A549 (cell line): ENCODE measurements around the gene HSPBAP1. TPM values are rescaled to one million over a fixed set of nuclear protein-coding genes. Genes with fewer than 3 reads are reported as not detected.

Experiments
- ATAC-seq, 2 experiments: fragments of 200-7000 bp in 1 of 2; fragments of >200 bp in 1 of 2; cut with Nextera tagmentation in 1 of 2; cut with Tn5 transposase in 1 of 2; 3 replicates each; pipeline versions ENCODE4 v1.8.0 to v1.9.1; 2018 to 2020; ENCODE audit warnings: mild to moderate bottlenecking in 1 of 2, moderate library complexity in 1 of 2
- CTCF ChIA-PET: fragments of 300-600 bp; sonication (Branson Sonifier 250); formaldehyde crosslinking; extraction: SDS; loops from one replicate; lab custom pipeline; 2021; ENCODE audit warnings: antibody characterized with exemption, inconsistent platforms; lab: Yijun Ruan, JAX
- POLR2A ChIA-PET: fragments of 350-600 bp; formaldehyde crosslinking; extraction: SDS; loops from one replicate; lab custom pipeline; 2021; ENCODE audit warnings: antibody characterized with exemption, inconsistent platforms; lab: Yijun Ruan, JAX
- DNase-seq, 2 experiments: peaks; one replicate each; pipeline versions ENCODE4 v3.0.0 to v3.0.0-alpha.2; 2011 to 2016; ENCODE audit warnings: low read depth in 1 of 2, low spot score in 1 of 2
- FAIRE-seq: peaks from 2 replicates; lab custom pipeline; 2011; peaks lifted over from hg19 to GRCh38; lab: Jason Lieb, UNC
- H3K27ac ChIP-seq, 2 experiments: fragments of >200 bp; sonication (Bioruptor Twin); formaldehyde crosslinking; 3 replicates each; pipeline ENCODE4 v1.5.1; 2016 to 2017
- H3K4me1 ChIP-seq: fragments of >200 bp; sonication (Bioruptor Twin); formaldehyde crosslinking; 3 replicates; pipeline ENCODE4 v1.6.1; 2016
- H3K4me2 ChIP-seq: fragments of >200 bp; sonication (Bioruptor Twin); formaldehyde crosslinking; 3 replicates; pipeline ENCODE4 v1.6.1; 2016
- H3K4me3 ChIP-seq: fragments of >200 bp; sonication (Bioruptor Twin); formaldehyde crosslinking; 3 replicates; pipeline ENCODE4 v1.5.1; 2016
- H3K9me3 ChIP-seq: fragments of >200 bp; sonication (Bioruptor Twin); formaldehyde crosslinking; 3 replicates; pipeline ENCODE4 v1.6.1; 2016
- ATOH8 ChIP-seq: fragments of 250-450 bp; sonication (Bioruptor Pico); IDR thresholded peaks from 2 replicates; pipeline ENCODE4 v1.5.0; 2020; ENCODE audit warnings: low read depth, mild to moderate bottlenecking, moderate library complexity
- BCL3 ChIP-seq: fragments of >200 bp; sonication (Bioruptor Twin); formaldehyde crosslinking; IDR thresholded peaks from 3 replicates; pipeline ENCODE4 v1.6.1; 2016
- CBX8 ChIP-seq: fragments of 200-600 bp; sonication (generic); IDR thresholded peaks from 2 replicates; pipeline ENCODE4 v1.6.1; 2016
- CEBPB ChIP-seq, 2 experiments: fragments of >200 bp in 1 of 2; sonication (Bioruptor Twin) in 1 of 2; formaldehyde crosslinking in 1 of 2; IDR thresholded peaks; 2 replicates each; pipeline ENCODE4 v1.6.1; 2012 to 2016
- CHD2 ChIP-seq: fragments of 150-350 bp; IDR thresholded peaks from 2 replicates; pipeline ENCODE4 v1.6.1; 2014; ENCODE audit warnings: low read length; ENCODE audit not compliant: partially characterized antibody
- CHD4 ChIP-seq: fragments of 200-600 bp; sonication (generic); IDR thresholded peaks from 2 replicates; pipeline ENCODE4 v1.6.1; 2016; ENCODE audit warnings: antibody characterized with exemption, mild to moderate bottlenecking, borderline replicate concordance
- E2F6 ChIP-seq: IDR thresholded peaks from 2 replicates; pipeline ENCODE4 v1.6.1; 2012; ENCODE audit warnings: low read depth, borderline replicate concordance
- EHF ChIP-seq: fragments of 250-450 bp; sonication (Bioruptor Pico); IDR thresholded peaks from 2 replicates; pipeline ENCODE4 v1.5.0; 2020; ENCODE audit warnings: mild to moderate bottlenecking
- EHMT2 ChIP-seq: fragments of 200-600 bp; sonication (generic); IDR thresholded peaks from 2 replicates; pipeline ENCODE4 v1.6.1; 2016; ENCODE audit warnings: antibody characterized with exemption, low read depth, mild to moderate bottlenecking, moderate library complexity
- ELK1 ChIP-seq: fragments of 150-350 bp; IDR thresholded peaks from 2 replicates; pipeline ENCODE4 v1.6.1; 2014; ENCODE audit warnings: low read depth, mild to moderate bottlenecking, low read length
- EP300 ChIP-seq, 2 experiments: fragments of >200 bp; sonication (Bioruptor Twin); formaldehyde crosslinking; IDR thresholded peaks; 2 replicates in 1 of 2; 3 replicates in 1 of 2; pipeline ENCODE4 v1.6.1; 2016 to 2017
- FOSB ChIP-seq: fragments of 250-450 bp; sonication (Bioruptor Pico); IDR thresholded peaks from 2 replicates; pipeline ENCODE4 v1.5.0; 2020; ENCODE audit warnings: mild to moderate bottlenecking, moderate library complexity
- FOSL2 ChIP-seq, 2 experiments: fragments of 450-650 bp in 1 of 2; fragments of >200 bp in 1 of 2; sonication (Bioruptor Twin) in 1 of 2; formaldehyde crosslinking; IDR thresholded peaks; 2 replicates each; pipeline versions ENCODE4 v1.5.0 to v1.6.1; 2016 to 2020; ENCODE audit warnings: mild to moderate bottlenecking in 1 of 2, moderate library complexity in 1 of 2
- HDAC2 ChIP-seq: fragments of 200-600 bp; sonication (generic); IDR thresholded peaks from 2 replicates; pipeline ENCODE4 v1.6.1; 2016
- HES2 ChIP-seq: fragments of >200 bp; sonication (Bioruptor Twin); formaldehyde crosslinking; IDR thresholded peaks from 2 replicates; pipeline ENCODE4 v1.6.1; 2016
- HEYL ChIP-seq: fragments of 250-450 bp; sonication (Bioruptor Pico); IDR thresholded peaks from 2 replicates; pipeline ENCODE4 v1.8.0; 2021; ENCODE audit warnings: mild to moderate bottlenecking, moderate library complexity
- HMGXB4 ChIP-seq: fragments of 250-450 bp; sonication (Bioruptor Pico); IDR thresholded peaks from 2 replicates; pipeline ENCODE4 v1.5.0; 2021; ENCODE audit warnings: mild to moderate bottlenecking, moderate library complexity, borderline replicate concordance
- HOXB13 ChIP-seq: fragments of 250-450 bp; sonication (Bioruptor Pico); IDR thresholded peaks from 2 replicates; pipeline ENCODE4 v1.5.0; 2020; ENCODE audit warnings: low read depth, mild to moderate bottlenecking, moderate library complexity
- MAX ChIP-seq: IDR thresholded peaks from 2 replicates; pipeline ENCODE4 v1.6.1; 2012
- MAZ ChIP-seq: fragments of 150-350 bp; IDR thresholded peaks from 2 replicates; pipeline ENCODE4 v1.6.1; 2014; ENCODE audit warnings: antibody characterized with exemption, low read depth, low read length, borderline replicate concordance
- MYC ChIP-seq: IDR thresholded peaks from 2 replicates; pipeline ENCODE4 v1.6.1; 2012; ENCODE audit warnings: mild to moderate bottlenecking, inconsistent platforms, low read length, improper control_type of control experiment, borderline replicate concordance
- NFE2L2 ChIP-seq: fragments of 150-350 bp; conservative IDR thresholded peaks from 2 replicates; pipeline ENCODE4 v1.6.1; 2014; ENCODE audit warnings: low read length
- NR3C1 ChIP-seq: fragments of >200 bp; sonication (Bioruptor Twin); formaldehyde crosslinking; IDR thresholded peaks from 3 replicates; pipeline ENCODE4 v1.6.1; 2017
- POLR2A ChIP-seq: IDR thresholded peaks from 2 replicates; pipeline ENCODE4 v1.6.1; 2012; ENCODE audit warnings: mild to moderate bottlenecking, low read length
- RAD21 ChIP-seq, 2 experiments: fragments of >200 bp in 1 of 2; sonication (Bioruptor Twin) in 1 of 2; formaldehyde crosslinking in 1 of 2; IDR thresholded peaks in 1 of 2; conservative IDR thresholded peaks in 1 of 2; 2 replicates in 1 of 2; 3 replicates in 1 of 2; pipeline ENCODE4 v1.6.1; 2012 to 2018; ENCODE audit warnings: inconsistent platforms in 1 of 2
- SREBF2 ChIP-seq: fragments of 450-650 bp; IDR thresholded peaks from 2 replicates; pipeline ENCODE4 v1.6.1; 2014; ENCODE audit warnings: mild to moderate bottlenecking, moderate library complexity
- USF2 ChIP-seq: fragments of 450-650 bp; IDR thresholded peaks from 2 replicates; pipeline ENCODE4 v1.6.1; 2014; ENCODE audit warnings: antibody characterized with exemption
- WGBS: methylation state at CpG from one replicate; pipeline ENCODE4 v1.1.6; 2017; ENCODE audit errors: missing lambda C conversion rate; 5-methylcytosine and 5-hydroxymethylcytosine counted together
- polyA plus RNA-seq, 4 experiments: library from polyadenylated mRNA; depleted of rRNA in 3 of 4; stranded (reverse); fragments of >200 nt; fragmentation: RNase III in 1 of 4; extraction: RNeasy Plus Mini Kit Qiagen cat#74134 plus additional on column Dnase treatment in 1 of 4; gene quantifications; 2 replicates in 3 of 4; 3 replicates in 1 of 4; pipeline ENCODE4 v1.2.3, GENCODE V29; 2011 to 2017

HSPBAP1 gene
- polyA plus RNA-seq, 2 of the 4 experiments (the other 2 are of a cell fraction): 6.3 to 9.2 TPM

GRCh38 chr3:122795674-122796195 lies 2.1 kb upstream of the HSPBAP1 start:
- peak overlapping the region; percentile 74 for H3K4me3 ChIP-seq
- H3K27ac ChIP-seq: peak overlapping the region; percentile 86 to 98
- peak overlapping the region; percentile 98 for H3K4me2 ChIP-seq
- FAIRE-seq (no peak), ATAC-seq (no peak), DNase-seq (no peak)
- CTCF ChIA-PET: interaction anchor here (0.6 kb wide), 1 partner anchor 345 kb away, joined by 4 read pairs; no protein-coding TSS in a partner anchor
- POLR2A ChIA-PET: no interaction called here
- H3K9me3 ChIP-seq: no peaks in the 10 kb centered on the region
- H3K4me1 ChIP-seq: peaks cover 6% of the 10 kb centered on the region; the same call in 2 of the 3 replicates
- WGBS: 81% methylated on average over 11 of the region's 11 CpGs
- TF ChIP-seq MAZ (no peak), USF2 (no peak), HDAC2 (no peak), ELK1 (no peak), CEBPB (IDR thresholded peaks at IDR 0.05) (no peak), ATOH8 (no peak), FOSL2 (IDR thresholded peaks at IDR 0.05) (no peak), FOSL2 (CRISPR knock-in tag; IDR thresholded peaks at IDR 0.05) (no peak), CHD4 (no peak), NR3C1 (no peak), HMGXB4 (CRISPR knock-in tag) (no peak), BCL3 (no peak), SREBF2 (no peak), MYC (no peak), EHMT2 (no peak)

- CTCF ChIA-PET: interaction anchor here (0.6 kb wide), 1 partner anchor 344 kb away, joined by 4 read pairs; no protein-coding TSS in a partner anchor
- peak within 1 kb of the TSS; percentile 98 for H3K4me2 ChIP-seq
- peak; percentile 79 to 84 for DNase-seq
- H3K27ac ChIP-seq: peak within 1 kb of the TSS; percentile 86 to 98
- POLR2A ChIA-PET: no interaction called here
- H3K9me3 ChIP-seq: no peaks in the 10 kb centered on the region
- peaks cover 6% of the 10 kb centered on the region; the same call in 2 of the 3 replicates for H3K4me1 ChIP-seq
- peak; percentile 88 to 91 for ATAC-seq
- no peak for FAIRE-seq
- H3K4me3 ChIP-seq: peak within 1 kb of the TSS; percentile 74
- 2% methylated on average over 19 of the region's 84 CpGs for WGBS
- TF ChIP-seq E2F6: no peak
- no peak for TF ChIP-seq ELK1
- TF ChIP-seq EP300 (IDR thresholded peaks at IDR 0.05): no peak
- TF ChIP-seq HEYL (CRISPR knock-in tag): no peak
- TF ChIP-seq FOSB (CRISPR knock-in tag): no peak
- TF ChIP-seq RAD21 (conservative IDR thresholded peaks at IDR 0.05 in 1 of 2, IDR thresholded peaks at IDR 0.05 in 1 of 2): peak in 1 of 2 experiments; percentile 33; a peak in 2 of 5 replicates
- no peak for TF ChIP-seq HES2
- peak; percentile 32 for TF ChIP-seq MAX
- no peak for TF ChIP-seq CHD2
- no peak for TF ChIP-seq HOXB13 (CRISPR knock-in tag)
- no peak for TF ChIP-seq NFE2L2
- peak; percentile 87 for TF ChIP-seq POLR2A
- no peak for TF ChIP-seq EHF (CRISPR knock-in tag)
- no peak for TF ChIP-seq CBX8
These were observed 1.4 kb upstream of the HSPBAP1 start, which contains the start of gene SLC49A4 for GRCh38 chr3:122794779-122795673. Gene SLC49A4 (plus strand): TSS chr3:122795069. CDS start chr3:122795193, 124 bp downstream.
